Activated T-cell treated with anti-CD3 and anti-CD28 coated beads, Interleukin-2, amount 50 U/mL, for 4 hours (primary cell): Measurements from ENCODE around the gene NIPAL3. TPM values are rescaled to one million over a fixed set of nuclear protein-coding genes. Genes with fewer than 3 reads are reported as not detected.
"Not testable (repeated sequence)": the region's sequence is repeated elsewhere in the genome, so short reads cannot be mapped to it uniquely, and the experiment has no call there.

Experiments used
- ATAC-seq, 2 donors: fragments of 200-7000 bp; cut with Tn5 transposase; one replicate each; pipeline ENCODE4 v1.10.0; 2021
- DNase-seq: peaks from one replicate; pipeline ENCODE4 v3.0.0-alpha.2; 2020
- H3K27me3 Mint-ChIP-seq: one replicate; pipeline ENCODE4 v1.8.0; 2021; ENCODE audit warnings: low read depth, mixed read lengths
- H3K36me3 Mint-ChIP-seq: one replicate; pipeline ENCODE4 v1.8.0; 2022; ENCODE audit warnings: mixed read lengths; ENCODE audit not compliant: insufficient read depth
- H3K4me1 Mint-ChIP-seq: one replicate; pipeline ENCODE4 v1.8.0; 2021; ENCODE audit warnings: low read depth, mixed read lengths
- H3K4me3 Mint-ChIP-seq: one replicate; pipeline ENCODE4 v1.8.0; 2021; ENCODE audit warnings: mild to moderate bottlenecking, moderate library complexity, mixed read lengths
- H3K9me3 Mint-ChIP-seq: one replicate; pipeline ENCODE4 v1.8.0; 2021; ENCODE audit warnings: mixed read lengths
- total RNA-seq, 3 donors: library from RNA; stranded (reverse); gene quantifications; one replicate each; pipeline ENCODE4 v1.2.1, GENCODE V29; 2021

The NIPAL3 gene
- total RNA-seq, 3 donors from 2014 or later, result 24.0 to 31.8 (median 26.8) TPM

- H3K4me3 Mint-ChIP-seq, ATAC-seq, H3K4me1 Mint-ChIP-seq, H3K27me3 Mint-ChIP-seq, DNase-seq, H3K9me3 Mint-ChIP-seq: not testable (repeated sequence)
- H3K36me3 Mint-ChIP-seq, result peaks cover 45% of the 10 kb centered on the region
These were observed 30.8 kb downstream of the NIPAL3 start for GRCh38 chr1:24446446-24446845.

- Mint-ChIP-seq H3K4me3 (no peak overlapping the region), H3K27me3 (no peaks in the 10 kb centered on the region), H3K36me3 (peaks cover 53% of the 10 kb centered on the region), H3K9me3 (no peaks in the 10 kb centered on the region), H3K4me1 (no peaks in the 10 kb centered on the region)
- no peak for ATAC-seq
- no peak for DNase-seq
These were observed 34.7 kb downstream of the NIPAL3 start for GRCh38 chr1:24450316-24450715.

GRCh38 chr1:24450857-24451397 is 35.3 kb downstream of the NIPAL3 start:
- no peak for ATAC-seq
- no peak overlapping the region for H3K4me3 Mint-ChIP-seq
- H3K4me1 Mint-ChIP-seq, result no peaks in the 10 kb centered on the region
- H3K9me3 Mint-ChIP-seq, result no peaks in the 10 kb centered on the region
- peaks cover 51% of the 10 kb centered on the region for H3K36me3 Mint-ChIP-seq
- H3K27me3 Mint-ChIP-seq, result no peaks in the 10 kb centered on the region
- no peak for DNase-seq

- Mint-ChIP-seq H3K4me1 (no peaks in the 10 kb centered on the region), H3K4me3 (no peak overlapping the region), H3K9me3 (no peaks in the 10 kb centered on the region), H3K36me3 (peaks cover 47% of the 10 kb centered on the region), H3K27me3 (no peaks in the 10 kb centered on the region)
- ATAC-seq (no peak), DNase-seq (no peak)
These were observed 36.1 kb downstream of the NIPAL3 start for GRCh38 chr1:24451746-24452145.

- no peaks in the 10 kb centered on the region for H3K9me3 Mint-ChIP-seq
- DNase-seq, result no peak
- H3K36me3 Mint-ChIP-seq, result peaks cover 53% of the 10 kb centered on the region
- no peaks in the 10 kb centered on the region for H3K27me3 Mint-ChIP-seq
- H3K4me1 Mint-ChIP-seq, result no peaks in the 10 kb centered on the region
- no peak overlapping the region for H3K4me3 Mint-ChIP-seq
- no peak for ATAC-seq
These were observed 37.4 kb downstream of the NIPAL3 start for GRCh38 chr1:24452922-24453485.

DNA sequence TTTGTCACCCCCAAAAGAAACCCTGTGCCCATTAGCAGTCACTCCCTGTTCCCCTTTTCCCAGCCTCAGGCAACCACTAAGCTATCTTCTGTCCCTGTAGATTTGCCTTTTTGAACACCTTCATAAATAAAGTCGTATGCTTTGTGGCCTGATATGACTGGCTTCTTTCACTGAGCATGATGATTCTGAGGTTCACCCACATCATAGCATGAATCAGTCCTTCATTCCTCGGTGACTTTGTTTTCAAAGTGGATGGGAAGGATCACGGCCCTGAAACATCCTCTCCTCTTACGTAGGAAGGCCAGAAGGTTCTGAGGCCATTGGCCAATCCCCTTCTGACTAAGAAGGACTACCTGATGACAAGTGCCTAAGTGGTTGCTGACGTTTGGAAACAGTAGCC is 39.1 kb downstream of the NIPAL3 start:
- ATAC-seq (no peak), DNase-seq (no peak)
- Mint-ChIP-seq H3K9me3 (no peaks in the 10 kb centered on the region), H3K27me3 (no peaks in the 10 kb centered on the region), H3K36me3 (peaks cover 56% of the 10 kb centered on the region), H3K4me1 (peaks cover 2% of the 10 kb centered on the region), H3K4me3 (no peak overlapping the region)

- Mint-ChIP-seq H3K4me3 (no peak overlapping the region), H3K9me3 (no peaks in the 10 kb centered on the region), H3K36me3 (peaks cover 56% of the 10 kb centered on the region), H3K4me1 (peaks cover 4% of the 10 kb centered on the region), H3K27me3 (no peaks in the 10 kb centered on the region)
- no peak for DNase-seq
- no peak for ATAC-seq
These were observed 39.7 kb downstream of the NIPAL3 start for GRCh38 chr1:24455272-24455671.

DNA sequence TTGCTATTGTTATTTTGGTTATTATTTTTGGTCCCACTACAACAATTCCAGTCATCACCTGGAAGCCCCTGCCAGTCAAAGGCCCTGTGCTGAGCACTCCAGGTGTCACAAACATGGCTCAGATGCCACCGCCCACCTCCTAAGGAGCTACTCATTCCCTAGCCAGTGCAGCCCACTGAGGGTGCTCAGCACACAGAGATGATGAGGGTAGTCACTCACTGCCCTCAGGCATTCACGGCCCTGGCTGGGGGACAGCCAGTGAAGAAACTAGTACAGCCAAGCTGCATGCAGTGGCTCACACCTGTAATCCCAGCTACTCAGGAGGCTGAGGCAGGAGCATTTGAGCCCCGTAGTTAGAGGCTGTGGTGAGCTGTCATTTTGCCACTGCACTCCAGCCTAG is 42.3 kb downstream of the NIPAL3 start:
- H3K27me3 Mint-ChIP-seq, result no peaks in the 10 kb centered on the region
- no peak for ATAC-seq
- H3K4me1 Mint-ChIP-seq, result peaks cover 7% of the 10 kb centered on the region
- H3K36me3 Mint-ChIP-seq, result peaks cover 61% of the 10 kb centered on the region
- H3K4me3 Mint-ChIP-seq, result no peak overlapping the region
- DNase-seq, result no peak
- no peaks in the 10 kb centered on the region for H3K9me3 Mint-ChIP-seq

- DNase-seq (no peak), ATAC-seq (no peak)
- Mint-ChIP-seq H3K4me3 (no peak overlapping the region), H3K27me3 (no peaks in the 10 kb centered on the region), H3K4me1 (peaks cover 22% of the 10 kb centered on the region), H3K36me3 (peaks cover 60% of the 10 kb centered on the region), H3K9me3 (no peaks in the 10 kb centered on the region)
These were observed 44.1 kb downstream of the NIPAL3 start for GRCh38 chr1:24459551-24460266.

DNA sequence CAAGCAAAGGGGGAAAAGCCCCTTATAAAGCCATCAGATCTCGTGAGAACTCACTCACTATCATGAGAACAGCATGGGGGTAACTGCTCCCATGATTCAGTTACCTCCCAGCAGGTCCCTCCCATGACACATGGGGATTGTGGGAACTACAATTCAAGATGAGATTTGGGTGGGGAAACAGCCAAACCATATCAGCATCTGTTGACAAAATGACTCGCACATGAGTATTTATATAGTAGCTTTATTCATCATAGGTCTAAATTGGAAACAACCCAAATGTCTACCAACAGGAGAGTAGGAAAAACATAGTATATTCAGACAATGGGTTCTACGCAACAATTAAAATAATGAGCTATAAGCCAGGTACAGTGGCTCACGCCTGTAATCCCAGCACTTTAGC is 46.5 kb downstream of the NIPAL3 start:
- peaks cover 32% of the 10 kb centered on the region for H3K4me1 Mint-ChIP-seq
- not testable (repeated sequence) for H3K27me3 Mint-ChIP-seq, H3K4me3 Mint-ChIP-seq, H3K9me3 Mint-ChIP-seq, DNase-seq
- peak in 1 of 2 donors; percentile 43 for ATAC-seq
- peaks cover 55% of the 10 kb centered on the region for H3K36me3 Mint-ChIP-seq

GRCh38 chr1:24463776-24464735 is 48.5 kb downstream of the NIPAL3 start:
- no peak overlapping the region for H3K4me3 Mint-ChIP-seq
- H3K36me3 Mint-ChIP-seq, result peaks cover 58% of the 10 kb centered on the region
- DNase-seq, result no peak
- peaks cover 34% of the 10 kb centered on the region for H3K4me1 Mint-ChIP-seq
- no peak for ATAC-seq
- H3K27me3 Mint-ChIP-seq, result no peaks in the 10 kb centered on the region
- no peaks in the 10 kb centered on the region for H3K9me3 Mint-ChIP-seq

GRCh38 chr1:24465099-24465498 is 49.5 kb downstream of the NIPAL3 start:
- Mint-ChIP-seq H3K9me3 (no peaks in the 10 kb centered on the region), H3K27me3 (no peaks in the 10 kb centered on the region), H3K36me3 (peaks cover 56% of the 10 kb centered on the region)

GRCh38 chr1:24465638-24466037 is 50.0 kb downstream of the NIPAL3 start:
- Mint-ChIP-seq H3K4me3 (no peak overlapping the region), H3K4me1 (peaks cover 32% of the 10 kb centered on the region), H3K9me3 (no peaks in the 10 kb centered on the region), H3K27me3 (no peaks in the 10 kb centered on the region), H3K36me3 (peaks cover 51% of the 10 kb centered on the region)
- no peak for ATAC-seq
- DNase-seq, result no peak

More at GRCh38 chr1:24465099-24465498, 49.5 kb downstream of the NIPAL3 start:
- ATAC-seq (no peak), DNase-seq (no peak)
- Mint-ChIP-seq H3K4me1 (peaks cover 32% of the 10 kb centered on the region), H3K4me3 (no peak overlapping the region)

- Mint-ChIP-seq H3K4me3 (no peak overlapping the region), H3K9me3 (no peaks in the 10 kb centered on the region), H3K27me3 (no peaks in the 10 kb centered on the region), H3K36me3 (peaks cover 45% of the 10 kb centered on the region), H3K4me1 (peaks cover 20% of the 10 kb centered on the region)
- ATAC-seq, result no peak
- no peak for DNase-seq
These were observed 53.2 kb downstream of the NIPAL3 start for GRCh38 chr1:24468685-24469316.
